ENCODE results near the gene CD82.

DNA sequence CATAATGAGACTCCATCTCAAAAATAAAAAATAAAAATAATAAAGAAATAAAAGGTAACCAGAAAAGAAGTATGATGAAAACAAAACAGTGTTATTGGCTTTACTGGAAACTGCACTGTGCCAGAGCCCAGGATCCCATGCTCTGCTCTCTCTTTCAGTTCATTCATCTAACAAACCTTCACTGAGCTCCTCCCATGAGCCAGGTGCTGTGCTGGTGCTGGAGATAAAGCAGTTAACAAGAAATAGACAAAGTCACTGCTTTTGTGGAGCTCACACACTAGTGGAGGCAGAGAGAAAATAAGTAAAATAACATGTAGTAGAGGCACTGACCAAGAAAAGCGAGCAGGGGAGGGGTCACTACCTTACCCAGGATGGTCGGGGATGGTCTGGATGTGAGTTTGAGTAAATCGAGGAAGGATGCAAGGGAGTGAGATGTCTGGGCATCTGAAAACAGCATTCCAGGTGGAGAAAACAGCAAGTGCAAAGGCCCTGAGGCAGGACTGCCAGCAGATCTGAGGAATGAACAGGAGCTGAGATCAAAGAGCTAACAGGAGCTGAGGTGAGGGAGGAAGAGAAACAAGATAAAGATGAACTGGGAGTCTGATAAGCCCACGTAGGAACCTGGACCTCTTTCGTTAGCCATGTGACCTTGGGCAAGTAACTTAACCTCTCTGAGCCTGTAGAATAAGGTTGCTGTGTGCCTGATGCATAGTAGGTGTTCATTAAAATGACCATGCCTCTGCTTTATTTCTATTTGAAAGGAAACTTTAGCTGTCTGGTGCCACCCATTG lies 31.3 kb upstream of the CD82 start:
- TF ChIP-seq, protein P1, sequence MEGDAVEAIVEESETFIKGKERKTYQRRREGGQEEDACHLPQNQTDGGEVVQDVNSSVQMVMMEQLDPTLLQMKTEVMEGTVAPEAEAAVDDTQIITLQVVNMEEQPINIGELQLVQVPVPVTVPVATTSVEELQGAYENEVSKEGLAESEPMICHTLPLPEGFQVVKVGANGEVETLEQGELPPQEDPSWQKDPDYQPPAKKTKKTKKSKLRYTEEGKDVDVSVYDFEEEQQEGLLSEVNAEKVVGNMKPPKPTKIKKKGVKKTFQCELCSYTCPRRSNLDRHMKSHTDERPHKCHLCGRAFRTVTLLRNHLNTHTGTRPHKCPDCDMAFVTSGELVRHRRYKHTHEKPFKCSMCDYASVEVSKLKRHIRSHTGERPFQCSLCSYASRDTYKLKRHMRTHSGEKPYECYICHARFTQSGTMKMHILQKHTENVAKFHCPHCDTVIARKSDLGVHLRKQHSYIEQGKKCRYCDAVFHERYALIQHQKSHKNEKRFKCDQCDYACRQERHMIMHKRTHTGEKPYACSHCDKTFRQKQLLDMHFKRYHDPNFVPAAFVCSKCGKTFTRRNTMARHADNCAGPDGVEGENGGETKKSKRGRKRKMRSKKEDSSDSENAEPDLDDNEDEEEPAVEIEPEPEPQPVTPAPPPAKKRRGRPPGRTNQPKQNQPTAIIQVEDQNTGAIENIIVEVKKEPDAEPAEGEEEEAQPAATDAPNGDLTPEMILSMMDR (conservative IDR thresholded peaks at IDR 0.05) = no peak
- TF ChIP-seq EZH2 (IDR thresholded peaks at IDR 0.05; ENCODE audit: low read depth) = no peak
